GM19240 (cell line): ENCODE results near the gene ANOS1.

ENCODE experiments used
- DNase-seq: peaks from one replicate; pipeline ENCODE4 v3.0.0; 2011; ENCODE audit warnings: low spot score; ENCODE audit not compliant: insufficient read length

Gene ANOS1

GRCh38 chrX:8720136-8720535 is 11.8 kb downstream of the ANOS1 start:
- DNase-seq: no peak

- no peak for DNase-seq
These were observed 14.6 kb downstream of the ANOS1 start for GRCh38 chrX:8717354-8717753.

- DNase-seq: no peak
These were observed 17.8 kb downstream of the ANOS1 start for GRCh38 chrX:8714164-8714563.

GRCh38 chrX:8711401-8711800 is 20.5 kb downstream of the ANOS1 start:
- no peak for DNase-seq

GRCh38 chrX:8704184-8704583 is 27.8 kb downstream of the ANOS1 start:
- no peak for DNase-seq

GRCh38 chrX:8692871-8693270 is 39.1 kb downstream of the ANOS1 start:
- no peak for DNase-seq

GRCh38 chrX:8689473-8689872 is 42.5 kb downstream of the ANOS1 start:
- DNase-seq: no peak

- no peak for DNase-seq
These were observed 43.2 kb downstream of the ANOS1 start for GRCh38 chrX:8688776-8689175.

- DNase-seq: no peak
These were observed 47.6 kb downstream of the ANOS1 start for GRCh38 chrX:8684201-8684965.

- DNase-seq: no peak
These were observed 48.2 kb downstream of the ANOS1 start for GRCh38 chrX:8683687-8684086.

- no peak for DNase-seq
These were observed 52.4 kb downstream of the ANOS1 start for GRCh38 chrX:8679550-8679949.

- no peak for DNase-seq
These were observed 56.8 kb downstream of the ANOS1 start for GRCh38 chrX:8675006-8675630.

- DNase-seq: no peak
These were observed 58.7 kb downstream of the ANOS1 start for GRCh38 chrX:8673201-8673600.

- no peak for DNase-seq
These were observed 59.8 kb downstream of the ANOS1 start for GRCh38 chrX:8672176-8672575.

- DNase-seq: no peak
These were observed 63.1 kb downstream of the ANOS1 start for GRCh38 chrX:8668813-8669212.

GRCh38 chrX:8663325-8663724 is 68.6 kb downstream of the ANOS1 start:
- no peak for DNase-seq

GRCh38 chrX:8657883-8658282 is 74.1 kb downstream of the ANOS1 start:
- no peak for DNase-seq

GRCh38 chrX:8653956-8654355 is 78.0 kb downstream of the ANOS1 start:
- no peak for DNase-seq

- no peak for DNase-seq
These were observed 82.0 kb downstream of the ANOS1 start for GRCh38 chrX:8649969-8650368.

GRCh38 chrX:8647176-8647575 is 84.8 kb downstream of the ANOS1 start:
- DNase-seq: no peak

GRCh38 chrX:8639949-8640475 is 91.9 kb downstream of the ANOS1 start:
- no peak for DNase-seq

- no peak for DNase-seq
These were observed 95.4 kb downstream of the ANOS1 start for GRCh38 chrX:8636497-8636896.

- no peak for DNase-seq
These were observed 96.1 kb downstream of the ANOS1 start for GRCh38 chrX:8635812-8636211.
